H9 (cell line): ENCODE results near the gene LITAFD. TPM values are rescaled to one million over a fixed set of nuclear protein-coding genes. Genes with fewer than 3 reads are reported as not detected.

Source experiments
- DNase-seq: peaks from one replicate; pipeline ENCODE4 v3.0.0-alpha.2; 2017
- H2AFZ ChIP-seq: one replicate; pipeline ENCODE4 v1.6.1; 2013; ENCODE audit warnings: mild to moderate bottlenecking, low read length, control low read depth, moderate library complexity
- H2AK5ac ChIP-seq: 2 replicates; pipeline ENCODE4 v1.6.1; 2013; ENCODE audit warnings: low read length, control low read depth, mixed read lengths; ENCODE audit not compliant: insufficient read length
- H2BK120ac ChIP-seq: one replicate; pipeline ENCODE4 v1.6.1; 2013; ENCODE audit warnings: low read depth, mild to moderate bottlenecking, low read length, control low read depth, inconsistent platforms; ENCODE audit not compliant: poor library complexity, severe bottlenecking
- H2BK12ac ChIP-seq: 2 replicates; pipeline ENCODE4 v1.6.1; 2013; ENCODE audit warnings: low read length, control low read depth, mixed read lengths, low read depth; ENCODE audit not compliant: insufficient read length
- H2BK15ac ChIP-seq: 2 replicates; pipeline ENCODE4 v1.6.1; 2013; ENCODE audit warnings: low read depth, low read length, control low read depth
- H2BK20ac ChIP-seq: one replicate; pipeline ENCODE4 v1.6.1; 2013; ENCODE audit warnings: low read depth, mild to moderate bottlenecking, low read length, control low read depth, inconsistent platforms; ENCODE audit not compliant: poor library complexity, severe bottlenecking
- H2BK5ac ChIP-seq: 2 replicates; pipeline ENCODE4 v1.6.1; 2013; ENCODE audit warnings: low read length, control low read depth, mixed read lengths; ENCODE audit not compliant: insufficient read length
- H3K14ac ChIP-seq: 2 replicates; pipeline ENCODE4 v1.6.1; 2013; ENCODE audit warnings: low read length, control low read depth; ENCODE audit not compliant: insufficient read depth
- H3K18ac ChIP-seq: 2 replicates; pipeline ENCODE4 v1.6.1; 2013; ENCODE audit warnings: low read depth, mild to moderate bottlenecking, mixed read lengths, low read length, control low read depth; ENCODE audit not compliant: insufficient read length
- H3K23ac ChIP-seq: 2 replicates; pipeline ENCODE4 v1.6.1; 2013; ENCODE audit warnings: low read length, control low read depth, mixed read lengths, low read depth; ENCODE audit not compliant: insufficient read length
- H3K23me2 ChIP-seq: 2 replicates; pipeline ENCODE4 v1.6.1; 2013; ENCODE audit warnings: low read depth, mild to moderate bottlenecking, mixed read lengths, low read length, control low read depth; ENCODE audit not compliant: insufficient read length, poor library complexity, severe bottlenecking
- H3K27ac ChIP-seq: 2 replicates; pipeline ENCODE4 v1.5.1; 2013; ENCODE audit warnings: low read length, control low read depth, mixed read lengths, low read depth; ENCODE audit not compliant: insufficient read length
- H3K27me3 ChIP-seq: 2 replicates; pipeline ENCODE4 v1.6.1; 2013; ENCODE audit warnings: low read length, control low read depth, inconsistent platforms; ENCODE audit not compliant: insufficient read depth
- H3K4ac ChIP-seq: 2 replicates; pipeline ENCODE4 v1.6.1; 2013; ENCODE audit warnings: low read depth, mild to moderate bottlenecking, control low read depth, inconsistent platforms, low read length, moderate library complexity
- H3K4me1 ChIP-seq: 2 replicates; pipeline ENCODE4 v1.6.1; 2013; ENCODE audit warnings: low read length, control low read depth, inconsistent platforms; ENCODE audit not compliant: insufficient read depth
- H3K4me2 ChIP-seq: 2 replicates; pipeline ENCODE4 v1.6.1; 2013; ENCODE audit warnings: low read length, control low read depth, mixed read lengths; ENCODE audit not compliant: insufficient read length, insufficient read depth
- H3K56ac ChIP-seq: 2 replicates; pipeline ENCODE4 v1.6.1; 2013; ENCODE audit warnings: low read depth, mild to moderate bottlenecking, mixed read lengths, low read length, control low read depth; ENCODE audit not compliant: insufficient read length
- H3K79me1 ChIP-seq: 2 replicates; pipeline ENCODE4 v1.6.1; 2013; ENCODE audit warnings: low read depth, mild to moderate bottlenecking, moderate library complexity, low read length, control low read depth, inconsistent platforms; ENCODE audit not compliant: insufficient read depth, poor library complexity, severe bottlenecking
- H3K79me2 ChIP-seq: 2 replicates; pipeline ENCODE4 v1.6.1; 2013; ENCODE audit warnings: low read length, control low read depth, inconsistent platforms; ENCODE audit not compliant: insufficient read depth
- H3K9ac ChIP-seq: 2 replicates; pipeline ENCODE4 v1.6.1; 2013; ENCODE audit warnings: low read length, control low read depth, mixed read lengths; ENCODE audit not compliant: insufficient read length; ENCODE audit errors: extremely low read depth
- H3K9me3 ChIP-seq: one replicate; pipeline ENCODE4 v1.6.1; 2013; ENCODE audit warnings: low read depth, low read length, inconsistent platforms; ENCODE audit not compliant: control insufficient read depth
- H3T11ph ChIP-seq: one replicate; pipeline ENCODE4 v1.6.1; 2013; ENCODE audit warnings: mild to moderate bottlenecking, low read length, control low read depth, inconsistent platforms
- H4K20me1 ChIP-seq: one replicate; pipeline ENCODE4 v1.6.1; 2013; ENCODE audit not compliant: control insufficient read depth, insufficient read length, insufficient read depth
- H4K5ac ChIP-seq: 2 replicates; pipeline ENCODE4 v1.6.1; 2013; ENCODE audit warnings: low read depth, mild to moderate bottlenecking, mixed read lengths, low read length, control low read depth; ENCODE audit not compliant: insufficient read length
- H4K8ac ChIP-seq: replicated peaks from 2 replicates; pipeline ENCODE4 v1.6.1; 2013; ENCODE audit warnings: low read length, control low read depth, mixed read lengths, low read depth; ENCODE audit not compliant: insufficient read length
- H4K91ac ChIP-seq: 2 replicates; pipeline ENCODE4 v1.6.1; 2013; ENCODE audit warnings: low read depth, mild to moderate bottlenecking, moderate library complexity, mixed read lengths, low read length, control low read depth; ENCODE audit not compliant: insufficient read length
- H3K27ac Mint-ChIP-seq, 3 experiments: 2 replicates in 2 of 3; 3 replicates in 1 of 3; pipeline ENCODE4 v1.8.0; 2020 to 2021; ENCODE audit warnings: mixed read lengths in 3 of 3, mild to moderate bottlenecking in 1 of 3, moderate library complexity in 1 of 3
- H3K27me3 Mint-ChIP-seq: 2 replicates; pipeline ENCODE4 v1.8.0; 2021; ENCODE audit warnings: low read depth, mild to moderate bottlenecking, moderate library complexity, mixed read lengths
- H3K36me3 Mint-ChIP-seq, 3 experiments: 2 replicates in 2 of 3; 3 replicates in 1 of 3; pipeline ENCODE4 v1.8.0; 2020 to 2021; ENCODE audit warnings: low read depth in 3 of 3, mixed read lengths in 3 of 3; ENCODE audit not compliant: insufficient read depth in 1 of 3
- H3K4me1 Mint-ChIP-seq, 2 experiments: 2 replicates each; pipeline ENCODE4 v1.8.0; 2020; ENCODE audit warnings: mixed read lengths in 2 of 2
- H3K4me3 Mint-ChIP-seq, 2 experiments: 2 replicates in 1 of 2; 3 replicates in 1 of 2; pipeline ENCODE4 v1.8.0; 2020 to 2021; ENCODE audit warnings: mild to moderate bottlenecking in 2 of 2, mixed read lengths in 2 of 2, moderate library complexity in 1 of 2
- H3K9me3 Mint-ChIP-seq, 2 experiments: 2 replicates in 1 of 2; 3 replicates in 1 of 2; pipeline ENCODE4 v1.8.0; 2020; ENCODE audit warnings: mild to moderate bottlenecking in 2 of 2, mixed read lengths in 2 of 2, moderate library complexity in 1 of 2
- CTCF ChIP-seq: fragments of 200-600 bp; sonication (generic); conservative IDR thresholded peaks from 3 replicates; pipeline ENCODE4 v1.8.0; 2021; ENCODE audit warnings: antibody characterized with exemption, mild to moderate bottlenecking
- WGBS: extraction: QIAGEN DNeasy Blood & Tissue Kit; methylation state at CpG from one replicate; pipeline ENCODE4 v1.1.7; 2013; ENCODE audit warnings: missing lambda C conversion rate, low lambda C conversion rate, mixed read lengths; ENCODE audit not compliant: insufficient read length; ENCODE audit errors: extremely low coverage; 5-methylcytosine and 5-hydroxymethylcytosine counted together
- total RNA-seq: library from RNA; stranded (reverse); gene quantifications from 2 replicates; pipeline ENCODE4 v1.2.1, GENCODE V29; 2021

LITAFD gene
- total RNA-seq, 1 experiment from 2014 or later = not detected

GRCh38 chr16:8880839-8881510 lies 1.2 kb upstream of the LITAFD start:
- H3K14ac ChIP-seq = no peak overlapping the region
- H3K23ac ChIP-seq = no peak overlapping the region
- H3K4me2 ChIP-seq = no peak overlapping the region
- WGBS = no CpG with 5 or more reads among the region's 8 CpGs
- H3K4me1 ChIP-seq = no peaks in the 10 kb centered on the region
- H3K23me2 ChIP-seq = no peaks in the 10 kb centered on the region
- no peak overlapping the region for H3K9ac ChIP-seq
- no peak overlapping the region for H2BK12ac ChIP-seq
- peaks cover 0 to 3% (median 0%) of the 10 kb centered on the region in 3 experiments; a peak in 1 of 7 replicates for H3K36me3 Mint-ChIP-seq
- no peaks in the 10 kb centered on the region for H3K9me3 ChIP-seq
- H3K4me3 Mint-ChIP-seq = no peak overlapping the region
- peaks cover 2% of the 10 kb centered on the region for H3K27me3 Mint-ChIP-seq
- no peak for TF ChIP-seq CTCF
- H2BK5ac ChIP-seq = no peak overlapping the region
- peaks cover 16 to 19% of the 10 kb centered on the region in 2 experiments for H3K4me1 Mint-ChIP-seq
- no peak overlapping the region for H3T11ph ChIP-seq
- H3K4ac ChIP-seq = no peak overlapping the region
- no peak overlapping the region for H2BK15ac ChIP-seq
- DNase-seq = no peak
- no peak overlapping the region for H2BK20ac ChIP-seq
- H3K9me3 Mint-ChIP-seq = no peaks in the 10 kb centered on the region; a peak in 1 of 5 replicates
- H3K79me1 ChIP-seq = no peaks in the 10 kb centered on the region
- H4K5ac ChIP-seq = no peak overlapping the region
- no peak overlapping the region for H2BK120ac ChIP-seq
- H3K27me3 ChIP-seq = no peaks in the 10 kb centered on the region
- H3K18ac ChIP-seq = no peak overlapping the region
- no peak overlapping the region for H2AK5ac ChIP-seq
- no peak overlapping the region for H2AFZ ChIP-seq
- H4K91ac ChIP-seq = no peak overlapping the region
- H3K79me2 ChIP-seq = no peaks in the 10 kb centered on the region
- no peak overlapping the region for H3K27ac Mint-ChIP-seq
- no peak overlapping the region for H3K56ac ChIP-seq
- no peak overlapping the region for H3K27ac ChIP-seq
- H4K8ac ChIP-seq = no peak overlapping the region
- H4K20me1 ChIP-seq = no peaks in the 10 kb centered on the region
